B cell (primary cell): ENCODE results near the gene S1PR1.

Source experiments
- EZH2 ChIP-seq: IDR thresholded peaks from 2 replicates; pipeline ENCODE4 v1.6.1; 2012; ENCODE audit warnings: borderline replicate concordance, low read depth, mild to moderate bottlenecking, moderate library complexity, low read length; ENCODE audit not compliant: insufficient read depth, poor library complexity, severe bottlenecking
- TF ChIP-seq, protein P1 (sequence below): fragments of 200-600 bp; IDR thresholded peaks from one replicate; pipeline ENCODE4 v1.8.0; 2022; ENCODE audit warnings: antibody characterized with exemption, mild to moderate bottlenecking

- TF ChIP-seq, protein P1, sequence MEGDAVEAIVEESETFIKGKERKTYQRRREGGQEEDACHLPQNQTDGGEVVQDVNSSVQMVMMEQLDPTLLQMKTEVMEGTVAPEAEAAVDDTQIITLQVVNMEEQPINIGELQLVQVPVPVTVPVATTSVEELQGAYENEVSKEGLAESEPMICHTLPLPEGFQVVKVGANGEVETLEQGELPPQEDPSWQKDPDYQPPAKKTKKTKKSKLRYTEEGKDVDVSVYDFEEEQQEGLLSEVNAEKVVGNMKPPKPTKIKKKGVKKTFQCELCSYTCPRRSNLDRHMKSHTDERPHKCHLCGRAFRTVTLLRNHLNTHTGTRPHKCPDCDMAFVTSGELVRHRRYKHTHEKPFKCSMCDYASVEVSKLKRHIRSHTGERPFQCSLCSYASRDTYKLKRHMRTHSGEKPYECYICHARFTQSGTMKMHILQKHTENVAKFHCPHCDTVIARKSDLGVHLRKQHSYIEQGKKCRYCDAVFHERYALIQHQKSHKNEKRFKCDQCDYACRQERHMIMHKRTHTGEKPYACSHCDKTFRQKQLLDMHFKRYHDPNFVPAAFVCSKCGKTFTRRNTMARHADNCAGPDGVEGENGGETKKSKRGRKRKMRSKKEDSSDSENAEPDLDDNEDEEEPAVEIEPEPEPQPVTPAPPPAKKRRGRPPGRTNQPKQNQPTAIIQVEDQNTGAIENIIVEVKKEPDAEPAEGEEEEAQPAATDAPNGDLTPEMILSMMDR: no peak
- no peak for TF ChIP-seq EZH2
Measured at GRCh38 chr1:101285922-101286570, 49.2 kb downstream of the S1PR1 start.
